HepG2 (cell line): ENCODE measurements around the gene NOVA2. TPM values are rescaled to one million over a fixed set of nuclear protein-coding genes. Genes with fewer than 3 reads are reported as not detected.

ENCODE experiments used
- ERF ChIP-seq: IDR thresholded peaks from 2 replicates; pipeline ENCODE4 v1.6.1; 2018; ENCODE audit warnings: missing biosample characterization, missing genetic modification reagents
- ETV5 ChIP-seq: IDR thresholded peaks from 2 replicates; pipeline ENCODE4 v1.6.1; 2018; ENCODE audit warnings: missing biosample characterization, missing genetic modification reagents, inconsistent platforms, borderline replicate concordance
- GTF2F1 ChIP-seq: fragments of 150-350 bp; IDR thresholded peaks from 2 replicates; pipeline ENCODE4 v1.6.1; 2014; ENCODE audit warnings: low read length
- HNRNPLL ChIP-seq: fragments of 200-400 bp; formaldehyde crosslinking; IDR thresholded peaks from 2 replicates; pipeline ENCODE4 v1.6.1; 2017; ENCODE audit warnings: mild to moderate bottlenecking, low read depth, low read length; ENCODE audit not compliant: poor library complexity, severe bottlenecking
- RAD21 ChIP-seq: fragments of 450-650 bp; formaldehyde crosslinking; IDR thresholded peaks from 2 replicates; pipeline ENCODE4 v1.5.0; 2020; ENCODE audit warnings: mild to moderate bottlenecking
- RFXAP ChIP-seq: sonication (generic); formaldehyde crosslinking; IDR thresholded peaks from 2 replicates; pipeline ENCODE4 v1.4.0; 2020; ENCODE audit warnings: missing genetic modification reagents, borderline replicate concordance
- ZFP41 ChIP-seq: sonication (generic); formaldehyde crosslinking; IDR thresholded peaks from 2 replicates; pipeline ENCODE4 v1.4.0; 2020; ENCODE audit warnings: mild to moderate bottlenecking, missing genetic modification reagents, borderline replicate concordance
- ZNF275 ChIP-seq: sonication (generic); formaldehyde crosslinking; IDR thresholded peaks from 2 replicates; pipeline ENCODE4 v1.8.0; 2022; ENCODE audit warnings: missing genetic modification reagents, mild to moderate bottlenecking, inconsistent platforms, borderline replicate concordance
- ZNF33A ChIP-seq: sonication (generic); formaldehyde crosslinking; IDR thresholded peaks from 2 replicates; pipeline ENCODE4 v1.5.1; 2020; ENCODE audit warnings: missing genetic modification reagents, mild to moderate bottlenecking, moderate library complexity, borderline replicate concordance
- ZNF563 ChIP-seq: sonication (generic); formaldehyde crosslinking; IDR thresholded peaks from 2 replicates; pipeline ENCODE4 v1.8.0; 2022; ENCODE audit warnings: mild to moderate bottlenecking, moderate library complexity, missing genetic modification reagents
- ZNF687 ChIP-seq: sonication (generic); formaldehyde crosslinking; IDR thresholded peaks from 2 replicates; pipeline ENCODE4 v1.5.1; 2020; ENCODE audit warnings: mild to moderate bottlenecking, missing genetic modification reagents, moderate library complexity
- ZNF891 ChIP-seq: sonication (generic); formaldehyde crosslinking; IDR thresholded peaks from 2 replicates; pipeline ENCODE4 v1.5.0; 2020; ENCODE audit warnings: mild to moderate bottlenecking, missing genetic modification reagents
- polyA plus RNA-seq, 8 experiments: library from polyadenylated mRNA; depleted of rRNA in 3 of 8; stranded (reverse) in 7 of 8; unstranded in 1 of 8; fragments of >200 nt; fragmentation: Illumina TruSeq in 4 of 8; extraction: Trizol in 4 of 8; gene quantifications; 2 replicates each; pipeline versions ENCODE4 v1.2.1 to v1.2.3, GENCODE V29; 2011 to 2016; ENCODE audit warnings: low read depth in 4 of 8, missing spikeins in 1 of 8, mixed read lengths in 1 of 8; ENCODE audit not compliant: insufficient read depth in 1 of 8
- total RNA-seq, 5 experiments: library from RNA; depleted of rRNA; stranded (reverse); fragments of >200 nt; fragmentation: Illumina TruSeq; extraction: Trizol; gene quantifications; 2 replicates each; pipeline ENCODE4 v1.2.3, GENCODE V29; 2016; ENCODE audit warnings: low read depth in 1 of 5
- TF ChIP-seq, protein P1 (sequence below): sonication (generic); formaldehyde crosslinking; IDR thresholded peaks from 2 replicates; pipeline ENCODE4 v1.4.0; 2020; ENCODE audit warnings: missing genetic modification reagents
- TF ChIP-seq, protein P2 (sequence below): sonication (generic); formaldehyde crosslinking; IDR thresholded peaks from 2 replicates; pipeline ENCODE4 v1.4.0; 2020; ENCODE audit warnings: mild to moderate bottlenecking, missing genetic modification reagents

Gene NOVA2
- total and polyA plus RNA-seq, 2 of the 13 experiments (the other 11 are each of a cell fraction or from before 2014, with no cell fraction given), result not detected

GRCh38 chr19:45913874-45914830 is 59.5 kb downstream of the NOVA2 start, which contains the start of gene NANOS2 (continued):
- TF ChIP-seq, protein P1, sequence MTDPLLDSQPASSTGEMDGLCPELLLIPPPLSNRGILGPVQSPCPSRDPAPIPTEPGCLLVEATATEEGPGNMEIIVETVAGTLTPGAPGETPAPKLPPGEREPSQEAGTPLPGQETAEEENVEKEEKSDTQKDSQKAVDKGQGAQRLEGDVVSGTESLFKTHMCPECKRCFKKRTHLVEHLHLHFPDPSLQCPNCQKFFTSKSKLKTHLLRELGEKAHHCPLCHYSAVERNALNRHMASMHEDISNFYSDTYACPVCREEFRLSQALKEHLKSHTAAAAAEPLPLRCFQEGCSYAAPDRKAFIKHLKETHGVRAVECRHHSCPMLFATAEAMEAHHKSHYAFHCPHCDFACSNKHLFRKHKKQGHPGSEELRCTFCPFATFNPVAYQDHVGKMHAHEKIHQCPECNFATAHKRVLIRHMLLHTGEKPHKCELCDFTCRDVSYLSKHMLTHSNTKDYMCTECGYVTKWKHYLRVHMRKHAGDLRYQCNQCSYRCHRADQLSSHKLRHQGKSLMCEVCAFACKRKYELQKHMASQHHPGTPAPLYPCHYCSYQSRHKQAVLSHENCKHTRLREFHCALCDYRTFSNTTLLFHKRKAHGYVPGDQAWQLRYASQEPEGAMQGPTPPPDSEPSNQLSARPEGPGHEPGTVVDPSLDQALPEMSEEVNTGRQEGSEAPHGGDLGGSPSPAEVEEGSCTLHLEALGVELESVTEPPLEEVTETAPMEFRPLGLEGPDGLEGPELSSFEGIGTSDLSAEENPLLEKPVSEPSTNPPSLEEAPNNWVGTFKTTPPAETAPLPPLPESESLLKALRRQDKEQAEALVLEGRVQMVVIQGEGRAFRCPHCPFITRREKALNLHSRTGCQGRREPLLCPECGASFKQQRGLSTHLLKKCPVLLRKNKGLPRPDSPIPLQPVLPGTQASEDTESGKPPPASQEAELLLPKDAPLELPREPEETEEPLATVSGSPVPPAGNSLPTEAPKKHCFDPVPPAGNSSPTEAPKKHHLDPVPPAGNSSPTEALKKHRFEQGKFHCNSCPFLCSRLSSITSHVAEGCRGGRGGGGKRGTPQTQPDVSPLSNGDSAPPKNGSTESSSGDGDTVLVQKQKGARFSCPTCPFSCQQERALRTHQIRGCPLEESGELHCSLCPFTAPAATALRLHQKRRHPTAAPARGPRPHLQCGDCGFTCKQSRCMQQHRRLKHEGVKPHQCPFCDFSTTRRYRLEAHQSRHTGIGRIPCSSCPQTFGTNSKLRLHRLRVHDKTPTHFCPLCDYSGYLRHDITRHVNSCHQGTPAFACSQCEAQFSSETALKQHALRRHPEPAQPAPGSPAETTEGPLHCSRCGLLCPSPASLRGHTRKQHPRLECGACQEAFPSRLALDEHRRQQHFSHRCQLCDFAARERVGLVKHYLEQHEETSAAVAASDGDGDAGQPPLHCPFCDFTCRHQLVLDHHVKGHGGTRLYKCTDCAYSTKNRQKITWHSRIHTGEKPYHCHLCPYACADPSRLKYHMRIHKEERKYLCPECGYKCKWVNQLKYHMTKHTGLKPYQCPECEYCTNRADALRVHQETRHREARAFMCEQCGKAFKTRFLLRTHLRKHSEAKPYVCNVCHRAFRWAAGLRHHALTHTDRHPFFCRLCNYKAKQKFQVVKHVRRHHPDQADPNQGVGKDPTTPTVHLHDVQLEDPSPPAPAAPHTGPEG (CRISPR knock-in tag), result no peak
- no peak for TF ChIP-seq HNRNPLL
- TF ChIP-seq RFXAP (CRISPR knock-in tag), result no peak
- no peak for TF ChIP-seq ZNF275 (CRISPR knock-in tag)
- TF ChIP-seq ZNF891 (CRISPR knock-in tag), result no peak
- TF ChIP-seq ZNF563 (CRISPR knock-in tag), result no peak
- peak; percentile 46 for TF ChIP-seq ZNF687
- TF ChIP-seq GTF2F1, result no peak
- TF ChIP-seq, protein P2, sequence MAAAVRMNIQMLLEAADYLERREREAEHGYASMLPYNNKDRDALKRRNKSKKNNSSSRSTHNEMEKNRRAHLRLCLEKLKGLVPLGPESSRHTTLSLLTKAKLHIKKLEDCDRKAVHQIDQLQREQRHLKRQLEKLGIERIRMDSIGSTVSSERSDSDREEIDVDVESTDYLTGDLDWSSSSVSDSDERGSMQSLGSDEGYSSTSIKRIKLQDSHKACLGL (CRISPR knock-in tag), result no peak
- TF ChIP-seq RAD21 (CRISPR knock-in tag), result peak; percentile 63
- TF ChIP-seq ERF (CRISPR knock-in tag), result no peak
- no peak for TF ChIP-seq ZFP41
- no peak for TF ChIP-seq ZNF33A
- no peak for TF ChIP-seq ETV5 (CRISPR knock-in tag)
